BE2C (cell line): ENCODE data around the gene ADD2.

ENCODE experiments used
- DNase-seq: peaks from one replicate; pipeline ENCODE4 v3.0.0-alpha.2; 2020
- H3K27me3 ChIP-seq: fragments of 250-450 bp; sonication (Bioruptor Pico); 2 replicates; pipeline ENCODE4 v1.5.1; 2020; ENCODE audit warnings: mild to moderate bottlenecking
- H3K36me3 ChIP-seq: fragments of 250-450 bp; sonication (Bioruptor Pico); 2 replicates; pipeline ENCODE4 v1.5.1; 2020; ENCODE audit warnings: mild to moderate bottlenecking
- H3K4me1 ChIP-seq: fragments of 250-450 bp; sonication (Bioruptor Pico); 2 replicates; pipeline ENCODE4 v1.5.1; 2020
- H3K4me3 ChIP-seq: 2 replicates; pipeline ENCODE4 v1.5.1; 2011; ENCODE audit warnings: low read depth, low read length
- H3K9me3 ChIP-seq: fragments of 250-450 bp; sonication (Bioruptor Pico); 2 replicates; pipeline ENCODE4 v1.5.1; 2020
- CTCF ChIP-seq: IDR thresholded peaks from 2 replicates; pipeline ENCODE4 v1.5.1; 2012; ENCODE audit warnings: mild to moderate bottlenecking, low read depth, low read length

Gene ADD2

GRCh38 chr2:70680735-70681134 is 87.3 kb downstream of the ADD2 start:
- DNase-seq, result no peak
- no peaks in the 10 kb centered on the region for H3K9me3 ChIP-seq
- no peak overlapping the region for H3K4me3 ChIP-seq
- H3K27me3 ChIP-seq, result no peaks in the 10 kb centered on the region
- no peaks in the 10 kb centered on the region for H3K4me1 ChIP-seq
- no peaks in the 10 kb centered on the region for H3K36me3 ChIP-seq
- TF ChIP-seq CTCF, result no peak

DNA sequence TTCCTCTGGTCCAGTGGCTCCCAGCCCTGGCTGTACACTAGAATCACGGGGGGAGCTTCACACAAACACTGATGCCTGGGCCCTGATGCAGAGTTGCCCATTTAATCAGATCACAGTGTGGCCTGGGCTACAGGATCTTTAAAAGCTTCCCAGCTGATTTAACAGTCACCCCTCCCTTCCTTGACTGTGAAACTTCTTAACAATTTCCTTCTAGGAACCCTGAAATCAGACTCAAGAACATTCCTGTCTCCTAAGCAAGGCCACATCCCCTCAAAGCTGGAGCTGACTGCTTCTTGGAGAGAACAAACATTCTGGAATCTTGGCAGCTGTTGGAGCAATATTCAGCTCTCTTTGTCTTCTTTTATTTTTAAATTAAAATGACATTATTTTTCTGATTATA is 88.7 kb downstream of the ADD2 start:
- Histone ChIP-seq H3K27me3 (no peaks in the 10 kb centered on the region), H3K4me3 (no peak overlapping the region), H3K4me1 (no peaks in the 10 kb centered on the region), H3K9me3 (no peaks in the 10 kb centered on the region), H3K36me3 (no peaks in the 10 kb centered on the region)
- no peak for DNase-seq
- no peak for TF ChIP-seq CTCF

- DNase-seq, result no peak
- Histone ChIP-seq H3K36me3 (no peaks in the 10 kb centered on the region), H3K9me3 (no peaks in the 10 kb centered on the region), H3K4me3 (no peak overlapping the region), H3K27me3 (no peaks in the 10 kb centered on the region), H3K4me1 (no peaks in the 10 kb centered on the region)
- no peak for TF ChIP-seq CTCF
Measured at GRCh38 chr2:70678576-70679143, 89.3 kb downstream of the ADD2 start.

DNA sequence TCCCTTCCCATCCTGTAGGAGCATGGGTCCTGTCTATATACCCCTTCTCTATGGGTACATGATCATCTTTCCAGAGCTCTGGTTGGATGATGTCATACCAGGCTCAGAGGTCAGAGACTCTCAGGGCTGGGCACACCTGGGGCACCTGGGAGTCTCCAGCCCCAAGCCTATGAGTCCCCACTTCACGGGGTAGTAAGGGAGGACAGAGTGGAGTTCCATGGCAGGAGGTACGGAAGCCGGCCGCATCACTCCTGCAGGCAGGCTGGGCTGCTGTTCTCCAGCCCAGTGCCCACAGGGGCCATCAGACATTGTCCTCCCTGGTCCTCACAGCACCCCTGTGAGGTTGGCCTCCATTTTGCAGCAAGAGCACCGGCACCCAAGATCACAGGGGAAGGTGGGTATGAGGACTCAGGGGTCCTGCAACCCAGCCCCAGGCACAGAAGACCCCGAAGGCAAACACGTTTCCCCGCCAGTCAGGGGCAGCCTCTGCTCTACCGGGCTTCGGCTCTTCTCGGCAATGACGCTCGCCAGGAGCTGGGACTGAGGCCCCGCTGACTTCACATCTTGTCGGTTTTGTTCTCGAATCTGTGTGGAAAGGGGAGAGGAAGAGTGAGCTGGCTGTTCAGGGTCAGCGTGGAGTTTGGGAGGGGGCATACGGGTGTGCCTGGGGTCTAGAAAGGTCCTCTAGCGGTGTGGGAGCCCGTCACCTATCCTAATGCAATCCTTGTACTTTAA is 91.5 kb downstream of the ADD2 start:
- no peak for DNase-seq
- Histone ChIP-seq H3K27me3 (no peaks in the 10 kb centered on the region), H3K4me3 (no peak overlapping the region), H3K4me1 (no peaks in the 10 kb centered on the region), H3K9me3 (no peaks in the 10 kb centered on the region), H3K36me3 (no peaks in the 10 kb centered on the region)
- TF ChIP-seq CTCF, result no peak

- H3K27me3 ChIP-seq, result no peaks in the 10 kb centered on the region
- no peaks in the 10 kb centered on the region for H3K9me3 ChIP-seq
- DNase-seq, result no peak
- H3K36me3 ChIP-seq, result no peaks in the 10 kb centered on the region
- H3K4me1 ChIP-seq, result no peaks in the 10 kb centered on the region
- no peak overlapping the region for H3K4me3 ChIP-seq
- TF ChIP-seq CTCF, result no peak
Measured at GRCh38 chr2:70675862-70676261, 92.1 kb downstream of the ADD2 start.

GRCh38 chr2:70674636-70675430 is 93.2 kb downstream of the ADD2 start:
- no peak for DNase-seq
- no peaks in the 10 kb centered on the region for H3K36me3 ChIP-seq
- H3K27me3 ChIP-seq, result no peaks in the 10 kb centered on the region
- TF ChIP-seq CTCF, result no peak
- H3K9me3 ChIP-seq, result no peaks in the 10 kb centered on the region
- H3K4me1 ChIP-seq, result no peaks in the 10 kb centered on the region
- H3K4me3 ChIP-seq, result no peak overlapping the region
